Adipose tissue (tissue), 3 donors: Measurements from ENCODE around the gene TOR2A. TPM values are rescaled to one million over a fixed set of nuclear protein-coding genes. Genes with fewer than 3 reads are reported as not detected.

Experiments used
- H3K27ac ChIP-seq: one replicate; pipeline ENCODE4 v1.5.1; 2013; ENCODE audit warnings: low read depth, low read length
- WGBS, 3 donors: extraction: QIAGEN DNeasy Blood & Tissue Kit; methylation state at CpG; one replicate each; pipeline ENCODE4 v1.1.7; 2013; 5-methylcytosine and 5-hydroxymethylcytosine counted together
- polyA plus RNA-seq, 3 donors: library from polyadenylated mRNA; stranded (reverse); fragments of 200-250 nt; gene quantifications; one replicate each; pipeline ENCODE4 v1.2.3, GENCODE V29; 2013
- donor health status: healthy with polysubstance abuse.
- donor health status: Bipolar disorder and iron deficiency.
- donor health status: healthy.

Gene TOR2A
- polyA plus RNA-seq, 3 donors, result 9.6 to 12.8 (median 10.6) TPM

GRCh38 chr9:127728808-127729207 lies 6.3 kb downstream of the TOR2A start:
- WGBS, 3 donors, result 86 to 93% (median 91%) methylated on average over 8 of the region's 8 CpGs
- H3K27ac ChIP-seq, result no peak overlapping the region

- H3K27ac ChIP-seq, result no peak overlapping the region
- WGBS, 3 donors, result 74 to 87% (median 79%) methylated on average over 8 of the region's 8 CpGs
These were observed 8.2 kb downstream of the TOR2A start for GRCh38 chr9:127726871-127727270.

- no peak overlapping the region for H3K27ac ChIP-seq
- WGBS, 3 donors, result 51 to 55% (median 52%) methylated on average over 23 of the region's 23 CpGs
These were observed 11.1 kb downstream of the TOR2A start for GRCh38 chr9:127724012-127724411.

GRCh38 chr9:127723444-127723843 lies 11.7 kb downstream of the TOR2A start:
- WGBS, 3 donors, result 66 to 90% (median 69%) methylated on average over 5 of the region's 5 CpGs
- no peak overlapping the region for H3K27ac ChIP-seq

GRCh38 chr9:127723013-127723412 lies 12.1 kb downstream of the TOR2A start:
- WGBS, 3 donors, result 94 to 96% (median 95%) methylated on average over 13 of the region's 13 CpGs
- H3K27ac ChIP-seq, result no peak overlapping the region

- H3K27ac ChIP-seq, result no peak overlapping the region
- WGBS, 3 donors, result 57 to 80% (median 78%) methylated on average over 12 of the region's 12 CpGs
These were observed 12.9 kb downstream of the TOR2A start for GRCh38 chr9:127722055-127722745.

- H3K27ac ChIP-seq, result no peak overlapping the region
- WGBS, 3 donors, result 62 to 73% (median 68%) methylated on average over 8 to 11 of the region's 11 CpGs
These were observed 13.7 kb downstream of the TOR2A start for GRCh38 chr9:127721391-127721821.

GRCh38 chr9:127720865-127721227 lies 14.2 kb downstream of the TOR2A start:
- no peak overlapping the region for H3K27ac ChIP-seq

- WGBS, 3 donors, result 76 to 81% (median 77%) methylated on average over 12 of the region's 12 CpGs
- no peak overlapping the region for H3K27ac ChIP-seq
These were observed 14.8 kb downstream of the TOR2A start for GRCh38 chr9:127720031-127720864.

- whole genome bisulfite sequencing, 3 donors, result 71 to 84% (median 81%) methylated on average over 5 of the region's 5 CpGs
- no peak overlapping the region for H3K27ac ChIP-seq
These were observed 17.3 kb downstream of the TOR2A start for GRCh38 chr9:127717766-127718165.

- WGBS, 3 donors, result 77 to 80% (median 79%) methylated on average over 9 of the region's 9 CpGs
These were observed 18.7 kb downstream of the TOR2A start for GRCh38 chr9:127716412-127716811.

GRCh38 chr9:127715470-127716337 lies 19.4 kb downstream of the TOR2A start, which contains the start of the genes PTRH1 and TTC16:
TSS of gene PTRH1 (minus strand) at chr9:127715663. CDS start at chr9:127715639, 24 bp downstream.
TSS of gene TTC16 (plus strand) at chr9:127716079. CDS start at chr9:127716146, 67 bp downstream.
- H3K27ac ChIP-seq, result peak within 1 kb of the TSS; percentile 63
- 4 to 5% (median 4%) methylated on average over 64 to 65 of the region's 65 CpGs for WGBS, 3 donors

More at GRCh38 chr9:127716412-127716811, 18.7 kb downstream of the TOR2A start:
- no peak overlapping the region for H3K27ac ChIP-seq

GRCh38 chr9:127714951-127715469 lies 20.1 kb downstream of the TOR2A start:
- peak overlapping the region; percentile 63 for H3K27ac ChIP-seq

GRCh38 chr9:127714020-127714750 lies 20.9 kb downstream of the TOR2A start:
- H3K27ac ChIP-seq, result no peak overlapping the region
- WGBS, 3 donors, result 76 to 78% (median 76%) methylated on average over 19 of the region's 19 CpGs

More at GRCh38 chr9:127714951-127715469, 20.1 kb downstream of the TOR2A start:
- WGBS, 3 donors, result 0 to 1% (median 1%) methylated on average over 36 to 44 of the region's 44 CpGs

GRCh38 chr9:127712867-127713266 lies 22.2 kb downstream of the TOR2A start:
- WGBS, 3 donors, result 90 to 97% (median 96%) methylated on average over 10 of the region's 10 CpGs
- H3K27ac ChIP-seq, result no peak overlapping the region

GRCh38 chr9:127712371-127712770 lies 22.7 kb downstream of the TOR2A start:
- WGBS, 3 donors, result 90 to 91% (median 91%) methylated on average over 11 of the region's 11 CpGs
- no peak overlapping the region for H3K27ac ChIP-seq

GRCh38 chr9:127711831-127712274 lies 23.2 kb downstream of the TOR2A start:
- 73 to 88% (median 75%) methylated on average over 11 of the region's 11 CpGs for WGBS, 3 donors
- H3K27ac ChIP-seq, result no peak overlapping the region
